Endothelial cell of umbilical vein (primary cell): ENCODE data around the gene ACAD8. TPM values are rescaled to one million over a fixed set of nuclear protein-coding genes. Genes with fewer than 3 reads are reported as not detected.

Experiments used
- BruUV-seq: library from RNA; stranded (reverse); fragments of 400-500 nt; replicated peaks from 2 replicates; lab custom pipeline; 2021; lab: Mats Ljungman, UMichigan
- CTCF ChIA-PET: fragments of 300-600, 350-600 bp; sonication (Branson Sonifier 250); formaldehyde crosslinking; loops from one replicate; lab custom pipeline; 2021; ENCODE audit warnings: antibody characterized with exemption, inconsistent platforms; lab: Charles Lee
- POLR2A ChIA-PET: fragments of 300-600, 350-600 bp; sonication (Branson Sonifier 250); formaldehyde crosslinking; loops from one replicate; lab custom pipeline; 2021; ENCODE audit warnings: antibody characterized with exemption, inconsistent platforms; lab: Charles Lee
- DNase-seq: peaks from one replicate; pipeline ENCODE4 v3.0.0-alpha.2; 2011; ENCODE audit warnings: low read depth, low spot score
- FAIRE-seq: peaks from 2 replicates; lab custom pipeline; 2011; peaks lifted over from hg19 to GRCh38; lab: Jason Lieb, UNC
- H2AFZ ChIP-seq: 2 replicates; pipeline ENCODE4 v1.6.0; 2012; ENCODE audit warnings: low read depth, low read length, control low read depth, inconsistent platforms
- H3K27ac ChIP-seq: 2 replicates; pipeline ENCODE4 v1.5.1; 2011; ENCODE audit warnings: low read depth, mild to moderate bottlenecking, control low read depth, low read length, moderate library complexity; ENCODE audit not compliant: insufficient read depth
- H3K27me3 ChIP-seq, 2 experiments: 2 replicates each; pipeline versions ENCODE4 v1.6.0 to v1.6.1; 2011; ENCODE audit warnings: low read length in 2 of 2, mixed read lengths in 1 of 2; ENCODE audit not compliant: control insufficient read depth in 2 of 2, insufficient read depth in 2 of 2
- H3K36me3 ChIP-seq, 2 experiments: 2 replicates in 1 of 2; 3 replicates in 1 of 2; pipeline ENCODE4 v1.5.1; 2011; ENCODE audit warnings: low read length in 2 of 2, mild to moderate bottlenecking in 1 of 2, moderate library complexity in 1 of 2; ENCODE audit not compliant: control insufficient read depth in 2 of 2, insufficient read depth in 2 of 2; ENCODE audit errors: extremely low read depth in 1 of 2
- H3K4me1 ChIP-seq: 3 replicates; pipeline ENCODE4 v1.5.1; 2011; ENCODE audit warnings: mild to moderate bottlenecking, low read length; ENCODE audit not compliant: control insufficient read depth, insufficient read depth; ENCODE audit errors: extremely low read depth
- H3K4me2 ChIP-seq: 2 replicates; pipeline ENCODE4 v1.6.1; 2011; ENCODE audit warnings: low read length, control low read depth, mixed read lengths; ENCODE audit not compliant: insufficient read depth
- H3K4me3 ChIP-seq, 3 experiments: fragments of 200-600 bp in 1 of 3; sonication (generic), shearing (Covaris generic) in 1 of 3; replicated peaks in 1 of 3; 2 replicates each; pipeline ENCODE4 v1.5.1; 2011 to 2016; ENCODE audit warnings: control low read depth in 3 of 3, low read length in 3 of 3, mild to moderate bottlenecking in 2 of 3, inconsistent platforms in 1 of 3, low read depth in 1 of 3, moderate library complexity in 1 of 3; ENCODE audit not compliant: insufficient read depth in 1 of 3
- H3K79me2 ChIP-seq: 2 replicates; pipeline ENCODE4 v1.6.0; 2012; ENCODE audit warnings: low read length, inconsistent platforms; ENCODE audit not compliant: control insufficient read depth, insufficient read depth
- H3K9ac ChIP-seq: replicated peaks from 2 replicates; pipeline ENCODE3; 2011; ENCODE audit warnings: low read length, control low read depth; ENCODE audit not compliant: insufficient read depth; ENCODE audit errors: extremely low read depth
- H3K9me1 ChIP-seq: replicated peaks from 3 replicates; pipeline ENCODE4 v1.6.0; 2011; ENCODE audit warnings: mild to moderate bottlenecking, low read length; ENCODE audit not compliant: control insufficient read depth, insufficient read depth; ENCODE audit errors: extremely low read depth
- H3K9me3 ChIP-seq: replicated peaks from 2 replicates; pipeline ENCODE4 v1.5.1; 2012; ENCODE audit warnings: low read length, inconsistent platforms; ENCODE audit not compliant: control insufficient read depth, insufficient read depth
- H4K20me1 ChIP-seq: replicated peaks from 2 replicates; pipeline ENCODE3; 2011; ENCODE audit warnings: mild to moderate bottlenecking, low read length; ENCODE audit not compliant: control insufficient read depth, insufficient read depth; ENCODE audit errors: extremely low read depth
- EZH2 ChIP-seq: IDR thresholded peaks from 2 replicates; pipeline ENCODE4 v1.6.1; 2012; ENCODE audit warnings: borderline replicate concordance, low read depth, mild to moderate bottlenecking, moderate library complexity, low read length, inconsistent platforms; ENCODE audit not compliant: severe bottlenecking
- FOS ChIP-seq: IDR thresholded peaks from 2 replicates; pipeline ENCODE4 v1.6.1; 2011; ENCODE audit warnings: mild to moderate bottlenecking, low read length, moderate library complexity, borderline replicate concordance; ENCODE audit not compliant: insufficient read depth
- GATA2 ChIP-seq: IDR thresholded peaks from 2 replicates; pipeline ENCODE4 v1.7.0; 2011; ENCODE audit warnings: low read depth, mild to moderate bottlenecking, moderate library complexity, mixed read lengths, low read length; ENCODE audit not compliant: insufficient read length, insufficient read depth
- JUN ChIP-seq: IDR thresholded peaks from 2 replicates; pipeline ENCODE4 v1.6.1; 2011; ENCODE audit warnings: borderline replicate concordance, low read depth; ENCODE audit not compliant: insufficient read length, insufficient read depth
- MYC ChIP-seq: IDR thresholded peaks from one replicate; pipeline ENCODE4 v1.6.1; 2011; ENCODE audit warnings: mild to moderate bottlenecking, low read depth, low read length
- POLR2A ChIP-seq: IDR thresholded peaks from 2 replicates; pipeline ENCODE4 v1.6.1; 2012; ENCODE audit warnings: low read depth, mild to moderate bottlenecking, control low read depth, low read length
- POLR2AphosphoS5 ChIP-seq: IDR thresholded peaks from 2 replicates; pipeline ENCODE4 v1.6.1; 2012; ENCODE audit warnings: low read depth, mild to moderate bottlenecking, control low read depth, low read length, moderate library complexity; ENCODE audit not compliant: insufficient read depth
- dilution Hi-C: fragments of 300-500 bp; cut with MboI; formaldehyde crosslinking; loops from one replicate; pipeline ENCODE4 v1.15.0; 2019; ENCODE audit warnings: low sequenced_read_pairs; ENCODE audit not compliant: extremely low pct_ligation_motif_present
- intact Hi-C: fragments of 100-400 bp; cut with micrococcal nuclease; formaldehyde crosslinking; loops from one replicate; pipeline ENCODE4 v1.10.0; 2022
- polyA plus RNA-seq, 4 experiments: library from polyadenylated mRNA; depleted of rRNA in 3 of 4; stranded (reverse) in 3 of 4; unstranded in 1 of 4; fragments of >200 nt; gene quantifications; 2 replicates each; pipeline versions ENCODE4 v1.2.1 to v1.2.3, GENCODE V29; 2011 to 2012; ENCODE audit warnings: missing spikeins in 1 of 4
- total RNA-seq: library from RNA; stranded (reverse); gene quantifications from 2 replicates; pipeline ENCODE4 v1.2.3, GENCODE V29; 2021
- TF ChIP-seq, protein P1 (sequence below), 2 donors: IDR thresholded peaks; 1 replicate in 1 of 2; 2 replicates in 1 of 2; pipeline ENCODE4 v1.5.1; 2011; ENCODE audit warnings: low read length in 2 of 2, mild to moderate bottlenecking in 2 of 2, moderate library complexity in 2 of 2, control low read depth in 1 of 2, inconsistent platforms in 1 of 2, low read depth in 1 of 2; ENCODE audit not compliant: insufficient read depth in 1 of 2; ENCODE audit errors: extremely low read depth in 1 of 2
- TF ChIP-seq, protein P2 (sequence below): IDR thresholded peaks from 2 replicates; pipeline ENCODE4 v1.6.1; 2011; ENCODE audit not compliant: insufficient read depth, insufficient read length

Gene ACAD8
- total and polyA plus RNA-seq, 2 donors (not counting 3 experiments of a cell fraction or from before 2014, with no cell fraction given), result 22.9 to 29.0 TPM

DNA sequence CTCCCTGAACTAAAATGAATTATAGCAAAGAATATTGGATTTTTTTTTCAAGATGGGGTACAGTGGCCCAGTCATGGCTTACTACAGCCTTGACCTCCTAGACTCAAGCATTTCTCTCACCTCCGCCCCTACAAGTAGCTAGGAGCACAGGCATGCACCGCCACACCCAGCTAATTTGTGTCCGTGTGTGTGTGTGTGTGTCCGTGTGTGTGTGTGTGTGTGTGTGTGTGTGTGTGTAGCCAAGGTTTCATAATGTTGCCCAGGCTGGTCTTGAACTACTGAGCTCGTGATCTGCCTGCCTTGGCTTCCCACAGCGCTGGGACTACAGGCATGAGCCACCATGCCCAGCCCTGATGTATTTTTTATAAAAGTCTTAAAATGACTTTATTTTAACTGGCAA lies 12.8 kb upstream of the ACAD8 start:
- ChIA-PET CTCF (interaction anchor here (1.0 kb wide), 1 partner anchor 190 kb away, joined by 3 read pairs; no protein-coding TSS in a partner anchor), POLR2A (no interaction called here)
- Histone ChIP-seq H3K9me1 (no peaks in the 10 kb centered on the region), H2AFZ (no peak overlapping the region), H3K9ac (no peak overlapping the region), H3K36me3 (peaks cover 4 to 28% of the 10 kb centered on the region in 2 experiments), H3K27me3 (no peaks in the 10 kb centered on the region), H3K4me2 (no peak overlapping the region), H4K20me1 (no peaks in the 10 kb centered on the region), H3K4me1 (no peaks in the 10 kb centered on the region), H3K4me3 (no peak overlapping the region), H3K9me3 (no peaks in the 10 kb centered on the region), H3K79me2 (no peaks in the 10 kb centered on the region), H3K27ac (no peak overlapping the region)
- no TSS peak for BruUV-seq
- DNase-seq, result no peak
- FAIRE-seq, result no peak
- intact Hi-C loops (no loop called here), dilution Hi-C loops (no loop called here)
- TF ChIP-seq MYC (no peak), GATA2 (no peak), JUN (no peak), POLR2A (no peak), EZH2 (no peak), POLR2AphosphoS5 (no peak), FOS (no peak)
- TF ChIP-seq, protein P1, sequence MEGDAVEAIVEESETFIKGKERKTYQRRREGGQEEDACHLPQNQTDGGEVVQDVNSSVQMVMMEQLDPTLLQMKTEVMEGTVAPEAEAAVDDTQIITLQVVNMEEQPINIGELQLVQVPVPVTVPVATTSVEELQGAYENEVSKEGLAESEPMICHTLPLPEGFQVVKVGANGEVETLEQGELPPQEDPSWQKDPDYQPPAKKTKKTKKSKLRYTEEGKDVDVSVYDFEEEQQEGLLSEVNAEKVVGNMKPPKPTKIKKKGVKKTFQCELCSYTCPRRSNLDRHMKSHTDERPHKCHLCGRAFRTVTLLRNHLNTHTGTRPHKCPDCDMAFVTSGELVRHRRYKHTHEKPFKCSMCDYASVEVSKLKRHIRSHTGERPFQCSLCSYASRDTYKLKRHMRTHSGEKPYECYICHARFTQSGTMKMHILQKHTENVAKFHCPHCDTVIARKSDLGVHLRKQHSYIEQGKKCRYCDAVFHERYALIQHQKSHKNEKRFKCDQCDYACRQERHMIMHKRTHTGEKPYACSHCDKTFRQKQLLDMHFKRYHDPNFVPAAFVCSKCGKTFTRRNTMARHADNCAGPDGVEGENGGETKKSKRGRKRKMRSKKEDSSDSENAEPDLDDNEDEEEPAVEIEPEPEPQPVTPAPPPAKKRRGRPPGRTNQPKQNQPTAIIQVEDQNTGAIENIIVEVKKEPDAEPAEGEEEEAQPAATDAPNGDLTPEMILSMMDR (IDR thresholded peaks at IDR 0.05; ENCODE audit: extremely low read depth in 1 of 2, insufficient read depth in 1 of 2, low read depth in 1 of 2, low read length in 2 of 2), result no peak
- TF ChIP-seq, protein P2, sequence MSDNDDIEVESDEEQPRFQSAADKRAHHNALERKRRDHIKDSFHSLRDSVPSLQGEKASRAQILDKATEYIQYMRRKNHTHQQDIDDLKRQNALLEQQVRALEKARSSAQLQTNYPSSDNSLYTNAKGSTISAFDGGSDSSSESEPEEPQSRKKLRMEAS, result no peak
